Kidney (tissue), 14 donors: Measurements from ENCODE around the gene ZNF554. TPM values are rescaled to one million over a fixed set of nuclear protein-coding genes. Genes with fewer than 3 reads are reported as not detected.

Source experiments
- DNase-seq, 5 donors: peaks; one replicate each; pipeline ENCODE4 v3.0.0-alpha.2; 2013 to 2020
- FAIRE-seq: peaks from 2 replicates; lab custom pipeline; 2012; peaks lifted over from hg19 to GRCh38; lab: Jason Lieb, UNC
- H3K27ac ChIP-seq, 2 donors: one replicate each; pipeline ENCODE4 v1.7.0; 2013; ENCODE audit warnings: low read depth in 2 of 2, low read length in 2 of 2, inconsistent platforms in 1 of 2
- H3K27me3 ChIP-seq: one replicate; pipeline ENCODE4 v1.7.1; 2013; ENCODE audit warnings: low read length, inconsistent platforms; ENCODE audit not compliant: control insufficient read depth, insufficient read depth
- H3K36me3 ChIP-seq, 3 donors: one replicate each; pipeline versions ENCODE4 v1.7.0 to v1.7.1; 2013; ENCODE audit warnings: low read length in 3 of 3, control low read depth in 1 of 3, inconsistent platforms in 1 of 3; ENCODE audit not compliant: insufficient read depth in 3 of 3, control insufficient read depth in 2 of 3
- H3K4me1 ChIP-seq, 3 donors: one replicate each; pipeline versions ENCODE4 v1.7.0 to v1.7.1; 2013; ENCODE audit warnings: low read length in 3 of 3, inconsistent platforms in 1 of 3, low read depth in 1 of 3; ENCODE audit not compliant: control insufficient read depth in 2 of 3, insufficient read depth in 2 of 3
- H3K4me3 ChIP-seq, 3 donors: one replicate each; pipeline versions ENCODE4 v1.7.0 to v1.8.1; 2013; ENCODE audit warnings: low read length in 3 of 3, control low read depth in 1 of 3, inconsistent platforms in 1 of 3
- H3K9ac ChIP-seq, 3 donors: one replicate each; pipeline versions ENCODE4 v1.7.0 to v1.7.1; 2013; ENCODE audit warnings: low read length in 3 of 3, control low read depth in 1 of 3, inconsistent platforms in 1 of 3
- H3K9me3 ChIP-seq, 3 donors: one replicate each; pipeline versions ENCODE4 v1.7.0 to v1.7.1; 2013; ENCODE audit warnings: low read length in 3 of 3, control low read depth in 1 of 3, inconsistent platforms in 1 of 3; ENCODE audit not compliant: control insufficient read depth in 2 of 3, insufficient read depth in 1 of 3
- intact Hi-C: fragments of 100-400 bp; cut with DNase I; formaldehyde crosslinking; loops from one replicate; pipeline ENCODE4 v1.11.1; 2022
- polyA plus RNA-seq: library from polyadenylated mRNA; stranded (reverse); fragments of 350-450 nt; fragmentation: Illumina TruSeq; extraction: RNeasy Lipid Tissue Mini Kit (QIAGEN cat#74804); gene quantifications from one replicate; pipeline ENCODE4 v1.2.3, GENCODE V29; 2014; ENCODE audit warnings: low read depth, low replicate concordance; ENCODE audit not compliant: insufficient read depth
- total RNA-seq: library from RNA; stranded (reverse); fragmentation: NEBNext Ultra II Directional; extraction: Animal tissue kit (Norgen Biotek cat#: 25700); gene quantifications from one replicate; pipeline ENCODE4 v1.2.1, GENCODE V29; 2021
- TF ChIP-seq, protein P1 (sequence below): IDR thresholded peaks from 3 replicates; pipeline ENCODE4 v1.5.1; 2012; ENCODE audit warnings: mild to moderate bottlenecking, moderate library complexity, borderline replicate concordance; ENCODE audit not compliant: insufficient read depth; ENCODE audit errors: extremely low read depth
- donor health status: control.
- donor health status: control.
- donor health status: control.
- donor health status: control.
- donor health status: control.
- donor health status: DM: yes; HTN: yes; CAD: no.
- donor health status: Normal renal cell carcinoma (clear cell type).

Gene ZNF554
- total and polyA plus RNA-seq, 2 donors from 2014 or later: 3.6 to 6.9 TPM

DNA sequence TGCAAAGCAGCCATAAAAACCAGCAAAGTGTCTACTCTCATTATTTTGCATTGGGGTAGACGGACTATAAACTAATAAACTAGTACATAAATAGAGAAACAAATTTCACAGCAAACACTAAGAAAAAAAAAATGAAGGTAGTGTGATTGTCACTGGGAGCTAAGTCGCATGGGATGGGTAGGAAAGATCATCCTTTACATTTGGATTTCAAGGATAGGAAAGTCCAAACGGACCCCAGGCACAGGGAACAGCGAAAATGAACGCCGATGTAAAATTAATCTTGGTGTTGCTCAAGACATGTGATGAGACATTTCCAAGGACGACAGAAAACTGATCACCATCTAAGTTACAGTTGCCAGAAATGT lies 35.9 kb upstream of the ZNF554 start:
- Histone ChIP-seq H3K9me3 (no peaks in the 10 kb centered on the region), H3K4me3 (peak overlapping the region; percentile 36 to 73 (median 40)), H3K36me3 (no peaks in the 10 kb centered on the region), H3K9ac (peak overlapping the region in 1 of 3 donors; percentile 32), H3K27ac (peak overlapping the region; percentile 60 to 82), H3K4me1 (peaks cover 0 to 28% (median 15%) of the 10 kb centered on the region in 3 donors), H3K27me3 (no peaks in the 10 kb centered on the region)
- FAIRE-seq (no peak), DNase-seq (no peak)
- TF ChIP-seq, protein P1, sequence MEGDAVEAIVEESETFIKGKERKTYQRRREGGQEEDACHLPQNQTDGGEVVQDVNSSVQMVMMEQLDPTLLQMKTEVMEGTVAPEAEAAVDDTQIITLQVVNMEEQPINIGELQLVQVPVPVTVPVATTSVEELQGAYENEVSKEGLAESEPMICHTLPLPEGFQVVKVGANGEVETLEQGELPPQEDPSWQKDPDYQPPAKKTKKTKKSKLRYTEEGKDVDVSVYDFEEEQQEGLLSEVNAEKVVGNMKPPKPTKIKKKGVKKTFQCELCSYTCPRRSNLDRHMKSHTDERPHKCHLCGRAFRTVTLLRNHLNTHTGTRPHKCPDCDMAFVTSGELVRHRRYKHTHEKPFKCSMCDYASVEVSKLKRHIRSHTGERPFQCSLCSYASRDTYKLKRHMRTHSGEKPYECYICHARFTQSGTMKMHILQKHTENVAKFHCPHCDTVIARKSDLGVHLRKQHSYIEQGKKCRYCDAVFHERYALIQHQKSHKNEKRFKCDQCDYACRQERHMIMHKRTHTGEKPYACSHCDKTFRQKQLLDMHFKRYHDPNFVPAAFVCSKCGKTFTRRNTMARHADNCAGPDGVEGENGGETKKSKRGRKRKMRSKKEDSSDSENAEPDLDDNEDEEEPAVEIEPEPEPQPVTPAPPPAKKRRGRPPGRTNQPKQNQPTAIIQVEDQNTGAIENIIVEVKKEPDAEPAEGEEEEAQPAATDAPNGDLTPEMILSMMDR: no peak
- intact Hi-C loops: no loop called here

DNA sequence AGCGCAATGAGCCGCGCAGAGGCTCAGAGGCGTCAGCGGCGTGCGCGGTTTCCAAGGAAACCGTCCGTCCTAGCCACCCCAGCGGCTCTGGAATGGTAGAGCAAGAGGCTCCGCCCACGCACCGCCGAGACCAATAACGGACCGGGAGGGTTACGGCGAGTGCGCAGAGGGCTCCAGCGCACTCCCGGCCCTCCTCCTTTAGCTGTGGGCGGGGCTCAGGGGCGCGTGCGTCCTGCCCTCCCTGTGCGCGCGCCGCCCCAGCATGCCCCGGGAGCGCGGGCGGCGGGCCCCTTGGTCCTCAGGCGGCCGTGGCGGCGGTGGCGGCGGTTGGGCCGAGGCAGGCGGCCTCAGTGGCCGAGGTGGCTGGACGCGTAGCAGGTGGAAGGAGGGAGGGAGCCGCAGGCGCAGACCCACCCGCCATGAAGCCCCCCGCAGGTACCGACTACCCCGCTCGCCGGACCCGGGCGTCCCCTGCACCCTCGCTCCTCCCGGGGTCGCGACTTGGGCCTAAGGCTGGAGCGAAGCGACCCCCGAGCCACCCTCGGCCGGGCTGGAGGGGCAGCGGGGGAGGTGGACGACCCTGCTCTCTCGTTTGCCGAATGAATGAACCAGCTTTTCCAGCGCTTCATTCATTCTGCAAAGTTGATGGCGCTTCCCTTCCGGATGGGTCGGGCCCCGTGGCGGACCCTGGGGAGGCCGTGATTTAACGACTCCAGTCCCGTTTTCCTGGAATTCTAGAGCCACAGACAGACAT lies 34.2 kb upstream of the ZNF554 start, which contains the start of gene THOP1:
TSS of gene THOP1 (plus strand) at position 260 of the 754 bp plus-strand sequence. CDS start at position 420, 160 bp downstream.
- intact Hi-C loops: no loop called here
- Histone ChIP-seq H3K4me1 (peaks cover 0 to 21% (median 15%) of the 10 kb centered on the region in 3 donors), H3K27me3 (no peaks in the 10 kb centered on the region), H3K4me3 (peak within 1 kb of the TSS; percentile 58 to 78 (median 65)), H3K27ac (peak within 1 kb of the TSS; percentile 69 to 84), H3K36me3 (no peaks in the 10 kb centered on the region), H3K9me3 (no peaks in the 10 kb centered on the region), H3K9ac (peak within 1 kb of the TSS; percentile 32 to 77 (median 44))
- TF ChIP-seq, protein P1: no peak
- FAIRE-seq (peak; percentile 68), DNase-seq (peak; percentile 99 to 100 (median 100))

DNA sequence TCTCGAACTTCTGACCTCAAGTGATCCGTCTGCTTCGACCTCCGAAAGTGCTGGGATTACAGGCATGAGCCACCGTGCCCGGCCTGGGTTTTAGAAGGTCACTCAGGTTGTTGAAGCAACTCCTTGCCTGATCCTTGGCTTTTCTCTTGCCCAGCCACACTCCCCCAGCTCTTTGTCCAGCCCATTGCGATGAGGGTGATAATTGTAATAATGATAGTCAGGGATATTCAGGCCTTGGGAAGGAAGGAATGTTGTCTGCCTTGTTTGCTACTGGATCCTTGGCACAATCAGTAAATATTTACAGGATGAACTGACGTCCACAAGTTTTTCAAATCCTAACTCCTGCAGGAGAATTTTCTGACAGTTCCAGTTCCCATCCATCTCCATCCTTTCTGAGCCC lies 32.6 kb upstream of the ZNF554 start:
- Histone ChIP-seq H3K9me3 (no peaks in the 10 kb centered on the region), H3K4me3 (no peak overlapping the region), H3K36me3 (no peaks in the 10 kb centered on the region), H3K4me1 (peaks cover 0 to 12% (median 7%) of the 10 kb centered on the region in 3 donors), H3K27me3 (no peaks in the 10 kb centered on the region), H3K9ac (no peak overlapping the region), H3K27ac (no peak overlapping the region)
- TF ChIP-seq, protein P1: no peak
- DNase-seq (no peak), FAIRE-seq (no peak)
- intact Hi-C loops: no loop called here
